ENCODE data around the gene CTNNA3.
"Not testable (repeated sequence)": the region's sequence is repeated elsewhere in the genome, so short reads cannot be mapped to it uniquely, and the experiment has no call there.

DNA sequence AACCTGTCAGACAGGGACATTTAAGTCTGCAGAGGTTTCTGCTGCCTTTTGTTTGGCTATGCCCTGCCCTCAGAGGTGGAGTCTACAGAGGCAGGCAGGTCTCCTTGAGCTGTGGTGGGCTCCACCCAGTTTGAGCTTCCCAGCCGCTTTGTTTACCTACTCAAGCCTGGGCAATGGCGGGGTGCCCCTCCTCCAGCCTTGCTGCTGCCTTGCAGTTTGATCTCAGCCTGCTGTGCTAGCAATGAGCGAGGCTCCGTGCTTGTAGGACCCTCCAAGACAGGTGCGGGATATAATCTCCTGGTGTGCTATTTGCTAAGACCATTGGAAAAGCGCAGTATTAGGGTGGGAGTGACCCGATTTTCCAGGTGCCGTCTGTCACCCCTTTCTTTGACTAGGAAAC lies 1360.2 kb downstream of the CTNNA3 start:
- TF ChIP-seq, protein P1, sequence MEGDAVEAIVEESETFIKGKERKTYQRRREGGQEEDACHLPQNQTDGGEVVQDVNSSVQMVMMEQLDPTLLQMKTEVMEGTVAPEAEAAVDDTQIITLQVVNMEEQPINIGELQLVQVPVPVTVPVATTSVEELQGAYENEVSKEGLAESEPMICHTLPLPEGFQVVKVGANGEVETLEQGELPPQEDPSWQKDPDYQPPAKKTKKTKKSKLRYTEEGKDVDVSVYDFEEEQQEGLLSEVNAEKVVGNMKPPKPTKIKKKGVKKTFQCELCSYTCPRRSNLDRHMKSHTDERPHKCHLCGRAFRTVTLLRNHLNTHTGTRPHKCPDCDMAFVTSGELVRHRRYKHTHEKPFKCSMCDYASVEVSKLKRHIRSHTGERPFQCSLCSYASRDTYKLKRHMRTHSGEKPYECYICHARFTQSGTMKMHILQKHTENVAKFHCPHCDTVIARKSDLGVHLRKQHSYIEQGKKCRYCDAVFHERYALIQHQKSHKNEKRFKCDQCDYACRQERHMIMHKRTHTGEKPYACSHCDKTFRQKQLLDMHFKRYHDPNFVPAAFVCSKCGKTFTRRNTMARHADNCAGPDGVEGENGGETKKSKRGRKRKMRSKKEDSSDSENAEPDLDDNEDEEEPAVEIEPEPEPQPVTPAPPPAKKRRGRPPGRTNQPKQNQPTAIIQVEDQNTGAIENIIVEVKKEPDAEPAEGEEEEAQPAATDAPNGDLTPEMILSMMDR (IDR thresholded peaks at IDR 0.05): not testable (repeated sequence)
- not testable (repeated sequence) for TF ChIP-seq POLR2A (IDR thresholded peaks at IDR 0.05)

Measured in testis (tissue), 2 donors.